SJCRH30 (cell line): ENCODE data around the gene MVD. TPM values are rescaled to one million over a fixed set of nuclear protein-coding genes. Genes with fewer than 3 reads are reported as not detected.

Experiments used
- DNase-seq, 2 experiments: peaks; one replicate each; pipeline ENCODE4 v3.0.0-alpha.2; 2015 to 2020
- H3K27ac ChIP-seq: fragments of 250-450 bp; sonication (Bioruptor Pico); 2 replicates; pipeline ENCODE4 v1.5.1; 2020; ENCODE audit warnings: mild to moderate bottlenecking, moderate library complexity
- H3K27me3 ChIP-seq: fragments of 250-450 bp; sonication (Bioruptor Pico); 2 replicates; pipeline ENCODE4 v1.5.1; 2020; ENCODE audit warnings: mild to moderate bottlenecking, moderate library complexity
- H3K36me3 ChIP-seq: fragments of 250-450 bp; sonication (Bioruptor Pico); 2 replicates; pipeline ENCODE4 v1.5.1; 2020; ENCODE audit warnings: mild to moderate bottlenecking, moderate library complexity
- H3K4me1 ChIP-seq: fragments of 250-450 bp; sonication (Bioruptor Pico); 2 replicates; pipeline ENCODE4 v1.5.1; 2020; ENCODE audit warnings: mild to moderate bottlenecking, moderate library complexity
- H3K4me3 ChIP-seq: fragments of 250-450 bp; sonication (Bioruptor Pico); 2 replicates; pipeline ENCODE4 v1.5.1; 2020; ENCODE audit warnings: mild to moderate bottlenecking, moderate library complexity
- H3K9me3 ChIP-seq: fragments of 250-450 bp; sonication (Bioruptor Pico); replicated peaks from 2 replicates; pipeline ENCODE4 v1.5.1; 2020; ENCODE audit warnings: mild to moderate bottlenecking, moderate library complexity
- total RNA-seq: library from RNA; depleted of rRNA; stranded (reverse); fragments of >200 nt; shearing (Covaris generic); gene quantifications from 2 replicates; pipeline ENCODE4 v1.2.3, GENCODE V29; 2014

The MVD gene
- total RNA-seq, 1 experiment from 2014 or later: 21.0 TPM

- H3K27me3 ChIP-seq: peaks cover 13% of the 10 kb centered on the region
- peaks cover 7% of the 10 kb centered on the region; the same call in 1 of the 2 replicates for H3K4me1 ChIP-seq
- H3K9me3 ChIP-seq: no peaks in the 10 kb centered on the region
- H3K36me3 ChIP-seq: no peaks in the 10 kb centered on the region
- no peak within 1 kb of the TSS for H3K27ac ChIP-seq
- DNase-seq: no peak
- H3K4me3 ChIP-seq: no peak within 1 kb of the TSS
These were observed 24.3 kb downstream of the MVD start, which contains the start of gene IL17C for GRCh38 chr16:88638323-88639230. IL17C (plus strand) TSS chr16:88638572; CDS start chr16:88638642, 70 bp downstream.

GRCh38 chr16:88636488-88637265 is 26.2 kb downstream of the MVD start:
- no peaks in the 10 kb centered on the region for H3K9me3 ChIP-seq
- no peak overlapping the region for H3K4me3 ChIP-seq
- peak overlapping the region; percentile 35; the same call in 1 of the 2 replicates for H3K27ac ChIP-seq
- peaks cover 7% of the 10 kb centered on the region; the same call in 1 of the 2 replicates for H3K4me1 ChIP-seq
- H3K36me3 ChIP-seq: no peaks in the 10 kb centered on the region
- DNase-seq: peak; percentile 63 to 72
- peaks cover 13% of the 10 kb centered on the region for H3K27me3 ChIP-seq

GRCh38 chr16:88635671-88636319 is 27.1 kb downstream of the MVD start:
- Histone ChIP-seq H3K27ac (no peak overlapping the region), H3K36me3 (no peaks in the 10 kb centered on the region), H3K4me3 (no peak overlapping the region), H3K9me3 (no peaks in the 10 kb centered on the region), H3K4me1 (peaks cover 7% of the 10 kb centered on the region; the same call in 1 of the 2 replicates), H3K27me3 (peaks cover 13% of the 10 kb centered on the region)
- DNase-seq: no peak

- no peaks in the 10 kb centered on the region for H3K36me3 ChIP-seq
- peaks cover 11% of the 10 kb centered on the region for H3K27me3 ChIP-seq
- no peaks in the 10 kb centered on the region for H3K9me3 ChIP-seq
- H3K27ac ChIP-seq: no peak overlapping the region
- no peak overlapping the region for H3K4me3 ChIP-seq
- peaks cover 7% of the 10 kb centered on the region; the same call in 1 of the 2 replicates for H3K4me1 ChIP-seq
- no peak for DNase-seq
These were observed 27.8 kb downstream of the MVD start for GRCh38 chr16:88634994-88635670.

GRCh38 chr16:88634141-88634993 is 28.5 kb downstream of the MVD start:
- Histone ChIP-seq H3K9me3 (no peaks in the 10 kb centered on the region), H3K4me1 (peaks cover 7% of the 10 kb centered on the region; the same call in 1 of the 2 replicates), H3K4me3 (no peak overlapping the region), H3K27ac (no peak overlapping the region), H3K36me3 (no peaks in the 10 kb centered on the region), H3K27me3 (peaks cover 5% of the 10 kb centered on the region; the same call in 1 of the 2 replicates)
- DNase-seq: no peak

GRCh38 chr16:88633684-88634140 is 29.2 kb downstream of the MVD start:
- no peaks in the 10 kb centered on the region for H3K27me3 ChIP-seq
- DNase-seq: peak in 1 of 2 experiments; percentile 16

GRCh38 chr16:88632587-88632930 is 30.3 kb downstream of the MVD start:
- H3K4me3 ChIP-seq: no peak overlapping the region
- no peak for DNase-seq
- peaks cover 5% of the 10 kb centered on the region; the same call in 1 of the 2 replicates for H3K4me1 ChIP-seq
- H3K27me3 ChIP-seq: no peaks in the 10 kb centered on the region
- H3K36me3 ChIP-seq: no peaks in the 10 kb centered on the region
- no peaks in the 10 kb centered on the region for H3K9me3 ChIP-seq
- no peak overlapping the region for H3K27ac ChIP-seq

More at GRCh38 chr16:88633684-88634140, 29.2 kb downstream of the MVD start:
- no peak overlapping the region for H3K27ac ChIP-seq
- H3K36me3 ChIP-seq: no peaks in the 10 kb centered on the region
- no peak overlapping the region for H3K4me3 ChIP-seq
- no peaks in the 10 kb centered on the region for H3K9me3 ChIP-seq
- peaks cover 7% of the 10 kb centered on the region; the same call in 1 of the 2 replicates for H3K4me1 ChIP-seq

GRCh38 chr16:88631920-88632586 is 30.8 kb downstream of the MVD start:
- no peaks in the 10 kb centered on the region for H3K27me3 ChIP-seq
- H3K4me1 ChIP-seq: peaks cover 1% of the 10 kb centered on the region; the same call in 1 of the 2 replicates
- DNase-seq: no peak
- H3K4me3 ChIP-seq: no peak overlapping the region
- H3K36me3 ChIP-seq: no peaks in the 10 kb centered on the region
- no peaks in the 10 kb centered on the region for H3K9me3 ChIP-seq
- no peak overlapping the region for H3K27ac ChIP-seq

GRCh38 chr16:88631384-88631783 is 31.5 kb downstream of the MVD start:
- no peaks in the 10 kb centered on the region for H3K4me1 ChIP-seq
- H3K9me3 ChIP-seq: no peaks in the 10 kb centered on the region
- no peak for DNase-seq
- H3K36me3 ChIP-seq: no peaks in the 10 kb centered on the region
- H3K27ac ChIP-seq: no peak overlapping the region
- no peak overlapping the region for H3K4me3 ChIP-seq
- H3K27me3 ChIP-seq: no peaks in the 10 kb centered on the region

GRCh38 chr16:88630941-88631340 is 31.9 kb downstream of the MVD start:
- Histone ChIP-seq H3K27me3 (no peaks in the 10 kb centered on the region), H3K4me3 (no peak overlapping the region), H3K4me1 (no peaks in the 10 kb centered on the region), H3K9me3 (no peaks in the 10 kb centered on the region), H3K27ac (no peak overlapping the region), H3K36me3 (no peaks in the 10 kb centered on the region)
- no peak for DNase-seq

- Histone ChIP-seq H3K4me3 (no peak overlapping the region), H3K9me3 (no peaks in the 10 kb centered on the region), H3K4me1 (no peaks in the 10 kb centered on the region), H3K27me3 (no peaks in the 10 kb centered on the region), H3K36me3 (no peaks in the 10 kb centered on the region), H3K27ac (no peak overlapping the region)
- no peak for DNase-seq
These were observed 32.5 kb downstream of the MVD start for GRCh38 chr16:88630433-88630832.

- no peak for DNase-seq
- no peaks in the 10 kb centered on the region for H3K36me3 ChIP-seq
These were observed 33.1 kb downstream of the MVD start for GRCh38 chr16:88629835-88630234.

GRCh38 chr16:88628512-88628974 is 34.3 kb downstream of the MVD start:
- H3K36me3 ChIP-seq: no peaks in the 10 kb centered on the region
- DNase-seq: peak; percentile 19 to 32

More at GRCh38 chr16:88629835-88630234, 33.1 kb downstream of the MVD start:
- Histone ChIP-seq H3K27me3 (no peaks in the 10 kb centered on the region), H3K9me3 (no peaks in the 10 kb centered on the region), H3K4me3 (no peak overlapping the region), H3K27ac (no peak overlapping the region), H3K4me1 (no peaks in the 10 kb centered on the region)

More at GRCh38 chr16:88628512-88628974, 34.3 kb downstream of the MVD start:
- no peak overlapping the region for H3K27ac ChIP-seq
- no peaks in the 10 kb centered on the region for H3K27me3 ChIP-seq
- no peaks in the 10 kb centered on the region for H3K4me1 ChIP-seq
- no peak overlapping the region for H3K4me3 ChIP-seq
- no peaks in the 10 kb centered on the region for H3K9me3 ChIP-seq
